22Rv1 (cell line): ENCODE data around the gene SMARCA4.

Source experiments
- ZFX ChIP-seq: fragments of 450-650 bp; IDR thresholded peaks from 2 replicates; pipeline ENCODE4 v1.6.1; 2017; ENCODE audit warnings: antibody characterized with exemption, borderline replicate concordance
- TF ChIP-seq, protein P1 (sequence below): fragments of 450-650 bp; IDR thresholded peaks from 2 replicates; pipeline ENCODE4 v1.5.1; 2017; ENCODE audit warnings: mild to moderate bottlenecking

DNA sequence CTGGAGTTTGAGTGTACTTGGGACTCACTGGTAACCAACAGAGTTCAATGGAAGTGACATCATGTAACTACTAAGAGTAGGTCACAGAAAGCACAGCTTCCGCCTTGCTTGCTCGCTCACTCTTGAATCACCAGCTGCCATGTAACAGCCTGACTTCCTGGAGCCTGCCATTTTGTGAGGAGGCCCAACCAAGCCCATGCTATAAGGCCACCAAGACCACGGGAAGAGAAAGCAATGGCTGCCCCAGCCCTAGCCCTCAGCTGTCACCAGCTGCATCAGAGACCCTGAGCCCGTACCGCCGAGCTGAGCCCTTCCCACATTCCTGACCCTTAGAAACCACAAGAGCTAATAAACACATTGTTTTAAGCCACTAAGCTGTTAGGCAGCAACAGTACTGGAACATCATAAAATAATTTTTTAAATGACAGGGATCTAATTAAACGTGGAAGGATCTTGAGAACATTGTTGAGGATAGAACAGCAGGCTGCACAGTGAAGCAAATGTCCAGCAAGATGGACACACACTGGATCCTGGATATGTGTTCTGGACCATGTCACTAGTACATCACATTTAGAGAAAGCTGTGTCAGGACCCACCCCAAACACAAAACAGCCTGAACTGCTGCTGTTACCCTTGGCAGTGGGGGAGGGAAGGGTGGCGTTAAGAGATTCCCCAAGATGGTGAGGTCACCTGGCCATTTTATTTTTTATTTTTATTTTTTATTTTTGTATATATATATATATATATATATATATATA, 106.7 kb downstream of the SMARCA4 start:
- TF ChIP-seq, protein P1, sequence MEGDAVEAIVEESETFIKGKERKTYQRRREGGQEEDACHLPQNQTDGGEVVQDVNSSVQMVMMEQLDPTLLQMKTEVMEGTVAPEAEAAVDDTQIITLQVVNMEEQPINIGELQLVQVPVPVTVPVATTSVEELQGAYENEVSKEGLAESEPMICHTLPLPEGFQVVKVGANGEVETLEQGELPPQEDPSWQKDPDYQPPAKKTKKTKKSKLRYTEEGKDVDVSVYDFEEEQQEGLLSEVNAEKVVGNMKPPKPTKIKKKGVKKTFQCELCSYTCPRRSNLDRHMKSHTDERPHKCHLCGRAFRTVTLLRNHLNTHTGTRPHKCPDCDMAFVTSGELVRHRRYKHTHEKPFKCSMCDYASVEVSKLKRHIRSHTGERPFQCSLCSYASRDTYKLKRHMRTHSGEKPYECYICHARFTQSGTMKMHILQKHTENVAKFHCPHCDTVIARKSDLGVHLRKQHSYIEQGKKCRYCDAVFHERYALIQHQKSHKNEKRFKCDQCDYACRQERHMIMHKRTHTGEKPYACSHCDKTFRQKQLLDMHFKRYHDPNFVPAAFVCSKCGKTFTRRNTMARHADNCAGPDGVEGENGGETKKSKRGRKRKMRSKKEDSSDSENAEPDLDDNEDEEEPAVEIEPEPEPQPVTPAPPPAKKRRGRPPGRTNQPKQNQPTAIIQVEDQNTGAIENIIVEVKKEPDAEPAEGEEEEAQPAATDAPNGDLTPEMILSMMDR, result no peak
- no peak for TF ChIP-seq ZFX
